CD4-positive, alpha-beta memory T cell (primary cell): ENCODE measurements around the gene ABCB10. TPM values are rescaled to one million over a fixed set of nuclear protein-coding genes. Genes with fewer than 3 reads are reported as not detected.
A peak's percentile ranks its signal among the peaks of the same experiment; 100 is the strongest.
"Not testable (repeated sequence)": the region's sequence is repeated elsewhere in the genome, so short reads cannot be mapped to it uniquely, and the experiment has no call there.

Source experiments
- CTCF ChIA-PET: fragments of 350-600 bp; sonication (Branson Sonifier 250); formaldehyde crosslinking; loops from one replicate; lab custom pipeline; 2021; ENCODE audit warnings: inconsistent platforms; ENCODE audit not compliant: partially characterized antibody; lab: Charles Lee
- POLR2A ChIA-PET: fragments of 350-600 bp; sonication (Branson Sonifier 250); formaldehyde crosslinking; loops from one replicate; lab custom pipeline; 2021; ENCODE audit not compliant: partially characterized antibody; lab: Charles Lee
- DNase-seq, 5 donors: peaks; one replicate each; pipeline versions ENCODE4 v3.0.0 to v3.0.0-alpha.2; 2020 to 2022; ENCODE audit warnings: mixed read lengths in 1 of 5
- H3K27ac ChIP-seq: one replicate; pipeline ENCODE4 v1.7.0; 2013; ENCODE audit warnings: low read depth, low read length
- H3K27me3 ChIP-seq: 2 replicates; pipeline ENCODE4 v1.7.0; 2013; ENCODE audit warnings: mild to moderate bottlenecking, low read length, moderate library complexity; ENCODE audit not compliant: insufficient read depth
- H3K36me3 ChIP-seq: 2 replicates; pipeline ENCODE4 v1.7.0; 2013; ENCODE audit warnings: mild to moderate bottlenecking, low read length, moderate library complexity; ENCODE audit not compliant: insufficient read depth
- H3K4me1 ChIP-seq: 2 replicates; pipeline ENCODE4 v1.7.0; 2013; ENCODE audit warnings: mild to moderate bottlenecking, low read length, moderate library complexity; ENCODE audit not compliant: insufficient read depth
- H3K4me3 ChIP-seq, 2 donors: one replicate each; pipeline ENCODE4 v1.7.0; 2013; ENCODE audit warnings: low read length in 2 of 2, mild to moderate bottlenecking in 1 of 2
- H3K9me3 ChIP-seq, 2 donors: one replicate each; pipeline ENCODE4 v1.7.0; 2013; ENCODE audit warnings: low read length in 2 of 2, control low read depth in 1 of 2; ENCODE audit not compliant: control insufficient read depth in 1 of 2
- H3K27ac Mint-ChIP-seq, 7 donors: one replicate each; pipeline ENCODE4 v1.8.0; 2020 to 2021; ENCODE audit warnings: mixed read lengths in 7 of 7, mild to moderate bottlenecking in 6 of 7, inconsistent platforms in 3 of 7, moderate library complexity in 3 of 7
- H3K27me3 Mint-ChIP-seq, 2 donors: one replicate each; pipeline ENCODE4 v1.8.0; 2020 to 2021; ENCODE audit warnings: mixed read lengths in 2 of 2
- H3K36me3 Mint-ChIP-seq, 2 donors: one replicate each; pipeline ENCODE4 v1.8.0; 2020 to 2021; ENCODE audit warnings: mixed read lengths in 2 of 2, inconsistent platforms in 1 of 2, mild to moderate bottlenecking in 1 of 2
- H3K4me1 Mint-ChIP-seq, 4 donors: one replicate each; pipeline ENCODE4 v1.8.0; 2020 to 2021; ENCODE audit warnings: mixed read lengths in 4 of 4, mild to moderate bottlenecking in 1 of 4
- H3K4me3 Mint-ChIP-seq, 8 donors: one replicate each; pipeline ENCODE4 v1.8.0; 2020 to 2021; ENCODE audit warnings: mixed read lengths in 8 of 8, mild to moderate bottlenecking in 7 of 8, moderate library complexity in 6 of 8, inconsistent platforms in 3 of 8
- H3K9me3 Mint-ChIP-seq, 8 donors: one replicate each; pipeline ENCODE4 v1.8.0; 2020 to 2021; ENCODE audit warnings: mixed read lengths in 8 of 8, mild to moderate bottlenecking in 5 of 8, inconsistent platforms in 3 of 8, moderate library complexity in 1 of 8
- intact Hi-C: fragments of 100-400 bp; cut with micrococcal nuclease; formaldehyde crosslinking; loops from one replicate; pipeline ENCODE4 v1.15.1; 2023
- polyA plus RNA-seq, 2 donors: library from polyadenylated mRNA; unstranded; fragments of 300-500 nt; fragmentation: Illumina TruSeq; gene quantifications; one replicate each; pipeline ENCODE4 v1.2.3, GENCODE V29; 2021
- total RNA-seq, 2 experiments: library from RNA; stranded (reverse); gene quantifications; one replicate each; pipeline ENCODE4 v1.2.3, GENCODE V29; 2021

Gene ABCB10
- total and polyA plus RNA-seq, 4 experiments from 2014 or later, result 10.0 to 20.2 (median 15.7) TPM

GRCh38 chr1:229560124-229560523 lies 1.6 kb upstream of the ABCB10 start:
- peaks cover 19 to 38% (median 29%) of the 10 kb centered on the region in 4 donors for H3K4me1 Mint-ChIP-seq
- H3K27me3 ChIP-seq, intact Hi-C loops, H3K9me3 Mint-ChIP-seq, H3K27ac Mint-ChIP-seq, H3K27ac ChIP-seq, H3K9me3 ChIP-seq, H3K36me3 Mint-ChIP-seq, H3K27me3 Mint-ChIP-seq, DNase-seq, H3K4me3 ChIP-seq, H3K36me3 ChIP-seq: not testable (repeated sequence)
- POLR2A ChIA-PET, result interaction anchor here (1.4 kb wide), 2 partner anchors 63 to 68 kb away, joined by 3 to 4 read pairs; no protein-coding TSS in a partner anchor
- H3K4me1 ChIP-seq, result peaks cover 31% of the 10 kb centered on the region
- peak overlapping the region in 3 of 8 donors; percentile 10 to 34 (median 21) for H3K4me3 Mint-ChIP-seq
- CTCF ChIA-PET, result interaction anchor here (1.9 to 5.6 kb wide), 2 partner anchors 66 to 304 kb away, joined by 4 to 37 read pairs; partner anchors contain the start of genes TAF5L and URB2

GRCh38 chr1:229559336-229559801 lies 862 bp upstream of the ABCB10 start:
- H3K4me3 ChIP-seq, result peak overlapping the region; percentile 10 to 76
- H3K4me1 ChIP-seq, result peaks cover 37% of the 10 kb centered on the region
- not testable (repeated sequence) for H3K27me3 ChIP-seq, H3K36me3 ChIP-seq, H3K36me3 Mint-ChIP-seq, H3K27me3 Mint-ChIP-seq, H3K9me3 Mint-ChIP-seq, DNase-seq, H3K9me3 ChIP-seq
- H3K27ac ChIP-seq, result peak overlapping the region; percentile 46
- ChIA-PET CTCF (interaction anchor here (0.9 to 5.6 kb wide), 11 partner anchors 11 to 303 kb away, joined by 3 to 37 read pairs (median 4); partner anchors contain the start of genes TAF5L and URB2), POLR2A (interaction anchor here (0.6 to 3.2 kb wide), 12 partner anchors 11 to 1419 kb away, joined by 3 to 104 read pairs (median 5); partner anchors contain the start of genes CCSAP, GALNT2, NUP133 and TAF5L)
- intact Hi-C loops, result loop anchor here (1.0 to 2.0 kb wide), 2 partner anchors 67 to 217 kb away; partner anchors contain the start of genes CCSAP, TAF5L and URB2
- Mint-ChIP-seq H3K4me3 (peak overlapping the region; percentile 92 to 98 (median 96)), H3K4me1 (peaks cover 26 to 45% (median 35%) of the 10 kb centered on the region in 4 donors), H3K27ac (peak overlapping the region; percentile 88 to 98 (median 93))

- H3K36me3 ChIP-seq, result no peaks in the 10 kb centered on the region
- ChIA-PET CTCF (interaction anchor here (1.0 to 5.6 kb wide), 7 partner anchors 13 to 302 kb away, joined by 3 to 37 read pairs (median 4); partner anchors contain the start of genes TAF5L and URB2), POLR2A (interaction anchor here (0.6 to 3.2 kb wide), 14 partner anchors 10 to 1823 kb away, joined by 3 to 104 read pairs (median 4); partner anchors contain the start of genes CCSAP, GALNT2, JMJD4 and NUP133)
- no peaks in the 10 kb centered on the region for H3K27me3 ChIP-seq
- H3K4me1 ChIP-seq, result peaks cover 37% of the 10 kb centered on the region
- Mint-ChIP-seq H3K4me3 (peak overlapping the region; percentile 81 to 94 (median 90)), H3K36me3 (peaks cover 3 to 9% of the 10 kb centered on the region in 2 donors), H3K27me3 (no peaks in the 10 kb centered on the region), H3K27ac (peak overlapping the region; percentile 71 to 91 (median 85)), H3K4me1 (peaks cover 31 to 57% (median 43%) of the 10 kb centered on the region in 4 donors), H3K9me3 (no peaks in the 10 kb centered on the region)
- peak overlapping the region; percentile 33 for H3K27ac ChIP-seq
- peak in 4 of 5 donors; percentile 21 to 34 (median 26) for DNase-seq
- H3K9me3 ChIP-seq, result no peaks in the 10 kb centered on the region
- intact Hi-C loops, result loop anchor here (1.0 to 2.0 kb wide), 2 partner anchors 50 to 215 kb away; partner anchors contain the start of genes CCSAP and NUP133
- peak overlapping the region; percentile 24 to 76 for H3K4me3 ChIP-seq
Observed at GRCh38 chr1:229557913-229558414, 543 bp downstream of the ABCB10 start.

GRCh38 chr1:229557200-229557850 lies 1.2 kb downstream of the ABCB10 start:
- peak overlapping the region; percentile 33 for H3K27ac ChIP-seq
- H3K36me3 ChIP-seq, result no peaks in the 10 kb centered on the region
- H3K4me1 Mint-ChIP-seq, result peaks cover 35 to 62% (median 48%) of the 10 kb centered on the region in 4 donors
- POLR2A ChIA-PET, result interaction anchor here (0.6 to 3.2 kb wide), 9 partner anchors 9 to 509 kb away, joined by 3 to 104 read pairs (median 5); partner anchors contain the start of genes GALNT2, NUP133, TAF5L and URB2
- CTCF ChIA-PET, result interaction anchor here (0.8 to 5.6 kb wide), 3 partner anchors 13 to 295 kb away, joined by 3 to 37 read pairs (median 3); partner anchors contain the start of genes TAF5L and URB2
- peaks cover 3 to 9% of the 10 kb centered on the region in 2 donors for H3K36me3 Mint-ChIP-seq
- H3K4me3 Mint-ChIP-seq, result peak overlapping the region; percentile 81 to 94 (median 90)
- intact Hi-C loops, result loop anchor here (1.0 kb wide), 1 partner anchor 49 kb away; the partner anchor contains the start of gene NUP133
- no peaks in the 10 kb centered on the region for H3K9me3 Mint-ChIP-seq
- H3K4me3 ChIP-seq, result peak overlapping the region; percentile 24 to 55
- H3K27me3 ChIP-seq, result no peaks in the 10 kb centered on the region
- H3K4me1 ChIP-seq, result peaks cover 38% of the 10 kb centered on the region
- no peaks in the 10 kb centered on the region for H3K27me3 Mint-ChIP-seq
- H3K9me3 ChIP-seq, result no peaks in the 10 kb centered on the region
- peak overlapping the region; percentile 71 to 91 (median 85) for H3K27ac Mint-ChIP-seq
- DNase-seq, result peak in 4 of 5 donors; percentile 16 to 28 (median 22)

- CTCF ChIA-PET, result no interaction called here
- Histone ChIP-seq H3K4me1 (peaks cover 43% of the 10 kb centered on the region), H3K9me3 (no peaks in the 10 kb centered on the region), H3K36me3 (no peaks in the 10 kb centered on the region), H3K4me3 (no peak overlapping the region), H3K27ac (no peak overlapping the region), H3K27me3 (no peaks in the 10 kb centered on the region)
- POLR2A ChIA-PET, result no interaction called here
- Mint-ChIP-seq H3K27ac (peak overlapping the region in 4 of 7 donors; percentile 36 to 77 (median 68)), H3K4me3 (peak overlapping the region in 1 of 8 donors; percentile 74), H3K27me3 (no peaks in the 10 kb centered on the region), H3K4me1 (peaks cover 43 to 67% (median 55%) of the 10 kb centered on the region in 4 donors), H3K36me3 (peaks cover 3 to 9% of the 10 kb centered on the region in 2 donors), H3K9me3 (no peaks in the 10 kb centered on the region)
- DNase-seq, result no peak
- intact Hi-C loops, result no loop called here
Observed at GRCh38 chr1:229554886-229555621, 3.5 kb downstream of the ABCB10 start.

- no peaks in the 10 kb centered on the region for H3K27me3 Mint-ChIP-seq
- intact Hi-C loops, result no loop called here
- CTCF ChIA-PET, result no interaction called here
- Histone ChIP-seq H3K36me3 (no peaks in the 10 kb centered on the region), H3K27me3 (no peaks in the 10 kb centered on the region), H3K4me1 (peaks cover 39% of the 10 kb centered on the region), H3K9me3 (no peaks in the 10 kb centered on the region), H3K27ac (no peak overlapping the region), H3K4me3 (no peak overlapping the region)
- H3K36me3 Mint-ChIP-seq, result peaks cover 7 to 18% of the 10 kb centered on the region in 2 donors
- H3K4me3 Mint-ChIP-seq, result peak overlapping the region in 3 of 8 donors; percentile 2 to 7 (median 5)
- no peaks in the 10 kb centered on the region for H3K9me3 Mint-ChIP-seq
- H3K4me1 Mint-ChIP-seq, result peaks cover 40 to 56% (median 48%) of the 10 kb centered on the region in 4 donors
- no peak for DNase-seq
- POLR2A ChIA-PET, result no interaction called here
- peak overlapping the region in 5 of 7 donors; percentile 2 to 77 (median 41) for H3K27ac Mint-ChIP-seq
Observed at GRCh38 chr1:229553621-229554130, 4.8 kb downstream of the ABCB10 start.
